MCF 10A (cell line): ENCODE measurements around the gene NOP53. TPM values are rescaled to one million over a fixed set of nuclear protein-coding genes. Genes with fewer than 3 reads are reported as not detected.

Experiments
- Bru-seq: library from RNA; stranded (reverse); fragments of 400-500 nt; gene quantifications from one replicate; lab custom pipeline; 2021; lab: Mats Ljungman, UMichigan
- BruChase-seq, 2 experiments: library from RNA; stranded (reverse); fragments of 400-500 nt; gene quantifications; one replicate each; lab custom pipeline; 2021; lab: Mats Ljungman, UMichigan
- BruUV-seq: library from RNA; stranded (reverse); fragments of 400-500 nt; replicated peaks from 2 replicates; lab custom pipeline; 2021; lab: Mats Ljungman, UMichigan
- CTCF ChIA-PET: fragments of 300-600 bp; sonication (Branson Sonifier 250); formaldehyde crosslinking; extraction: SDS; loops from one replicate; lab custom pipeline; 2021; ENCODE audit warnings: antibody characterized with exemption, inconsistent platforms; lab: Yijun Ruan, JAX
- POLR2A ChIA-PET: fragments of 300-600, 350-650 bp; sonication (Branson Sonifier 250); formaldehyde crosslinking; extraction: SDS; loops from one replicate; lab custom pipeline; 2020; ENCODE audit warnings: antibody characterized with exemption, inconsistent platforms; lab: Yijun Ruan, JAX
- DNase-seq: peaks from one replicate; pipeline ENCODE4 v3.0.0-alpha.2; 2018; ENCODE audit not compliant: unreplicated experiment
- H3K27ac Mint-ChIP-seq: one replicate; pipeline ENCODE4 v1.8.0; 2022; ENCODE audit warnings: mild to moderate bottlenecking, low read depth, mixed read lengths; ENCODE audit not compliant: unreplicated experiment
- H3K27me3 Mint-ChIP-seq: one replicate; pipeline ENCODE4 v1.8.0; 2022; ENCODE audit warnings: mixed read lengths; ENCODE audit not compliant: insufficient read depth, unreplicated experiment
- H3K36me3 Mint-ChIP-seq: one replicate; pipeline ENCODE4 v1.8.0; 2022; ENCODE audit warnings: mild to moderate bottlenecking, moderate library complexity, mixed read lengths; ENCODE audit not compliant: insufficient read depth, unreplicated experiment
- H3K4me1 Mint-ChIP-seq: one replicate; pipeline ENCODE4 v1.8.0; 2022; ENCODE audit warnings: mixed read lengths; ENCODE audit not compliant: insufficient read depth, unreplicated experiment
- H3K4me3 Mint-ChIP-seq: one replicate; pipeline ENCODE4 v1.8.0; 2022; ENCODE audit warnings: mild to moderate bottlenecking, moderate library complexity, mixed read lengths; ENCODE audit not compliant: unreplicated experiment
- H3K9me3 Mint-ChIP-seq: one replicate; pipeline ENCODE4 v1.8.0; 2022; ENCODE audit warnings: mixed read lengths; ENCODE audit not compliant: unreplicated experiment
- intact Hi-C: fragments of 100-400 bp; cut with micrococcal nuclease; formaldehyde crosslinking; loops from 2 replicates; pipeline ENCODE4 v1.14.1; 2022
- long read RNA-seq: library from polyadenylated mRNA; stranded (forward); transcript quantifications from one replicate; pipeline ENCODE4 v2.0.0, GENCODE V29; 2022
- total RNA-seq: library from RNA; stranded (reverse); gene quantifications from 2 replicates; pipeline ENCODE4 v1.2.3, GENCODE V29; 2022
- TF ChIP-seq, protein P1 (sequence below): fragments of 200-600 bp; IDR thresholded peaks from one replicate; pipeline ENCODE4 v1.8.0; 2022; ENCODE audit warnings: antibody characterized with exemption, mild to moderate bottlenecking; ENCODE audit not compliant: unreplicated experiment

NOP53 gene
- total RNA-seq (165 and 211 TPM in 2 replicates), Bru-seq, nascent RNA (percentile 75 among the genes with signal in this experiment), BruChase-seq, experiment 1, labeled RNA remaining after a 6-hour chase (percentile 85 among the genes with signal in this experiment), BruChase-seq, experiment 2, labeled RNA remaining after a 2-hour chase (percentile 80 among the genes with signal in this experiment)
- long read RNA-seq, transcript NOP53-206 (2 exons, 265 nt): major isoform, 317 of 588 reads
- long read RNA-seq, transcript NOP53-201 (13 exons, 1,528 nt): minor isoform, 228 of 588 reads
- long read RNA-seq, partial matches to known transcripts: 32 of 588 reads
- long read RNA-seq, other reads (novel, unspliced or antisense): 11 of 588 reads

DNA sequence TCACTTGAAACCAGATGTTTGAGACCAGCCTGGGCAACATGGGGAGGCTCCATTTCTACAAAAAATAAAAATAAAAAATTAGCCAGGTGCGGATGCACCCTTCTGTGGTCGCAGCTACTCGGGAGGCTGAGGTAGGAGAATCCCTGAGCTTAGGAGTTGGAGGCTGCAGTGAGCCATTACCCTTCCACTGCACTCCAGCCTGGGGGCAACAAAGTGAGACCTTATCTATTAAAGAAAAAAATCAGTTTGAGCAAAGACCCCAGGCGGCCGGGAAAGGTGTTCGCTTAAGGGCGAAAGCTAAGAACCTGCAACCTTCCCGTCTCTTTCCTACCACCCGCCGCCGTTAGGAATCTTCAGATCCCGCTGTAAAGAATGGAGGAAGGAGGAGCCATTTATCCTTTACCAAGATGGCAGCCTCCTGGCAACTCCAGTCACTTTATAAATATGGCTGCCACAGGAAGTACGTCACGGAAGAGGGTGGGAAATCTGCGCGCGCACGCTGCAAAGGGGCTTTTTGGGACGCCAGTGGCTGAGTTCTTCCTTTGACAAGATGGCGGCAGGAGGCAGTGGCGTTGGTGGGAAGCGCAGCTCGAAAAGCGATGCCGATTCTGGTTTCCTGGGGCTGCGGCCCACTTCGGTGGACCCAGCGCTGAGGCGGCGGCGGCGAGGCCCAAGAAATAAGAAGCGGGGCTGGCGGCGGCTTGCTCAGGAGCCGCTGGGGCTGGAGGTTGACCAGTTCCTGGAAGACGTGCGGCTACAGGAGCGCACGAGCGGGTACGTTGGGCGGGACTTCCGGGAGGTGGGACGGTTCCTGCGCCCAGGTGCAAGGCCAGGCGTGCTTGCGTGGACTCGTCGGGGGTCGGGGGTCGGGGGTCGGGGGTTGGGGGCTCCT, at the start of gene NOP53:
Gene NOP53 (plus strand): TSS at position 537 of the 892 bp plus-strand sequence. CDS start 14 bp downstream, at position 551.
- Mint-ChIP-seq H3K4me1 (no peaks in the 10 kb centered on the region), H3K4me3 (peak within 1 kb of the TSS; percentile 89), H3K9me3 (no peaks in the 10 kb centered on the region), H3K36me3 (peaks cover 83% of the 10 kb centered on the region), H3K27me3 (no peaks in the 10 kb centered on the region), H3K27ac (peak within 1 kb of the TSS; percentile 97)
- DNase-seq: peak; percentile 98
- intact Hi-C loops: no loop called here
- BruUV-seq: TSS peak; percentile 45
- ChIA-PET CTCF (interaction anchor here (0.6 to 7.1 kb wide), 10 partner anchors 11 to 619 kb away, joined by 3 to 78 read pairs (median 4); partner anchors contain the start of genes EHD2, SYNGR4 and TMEM143), POLR2A (interaction anchor here (0.9 to 9.5 kb wide), 12 partner anchors 9 to 396 kb away, joined by 3 to 259 read pairs (median 4); partner anchors contain the start of genes DHX34 and EHD2)
- TF ChIP-seq, protein P1, sequence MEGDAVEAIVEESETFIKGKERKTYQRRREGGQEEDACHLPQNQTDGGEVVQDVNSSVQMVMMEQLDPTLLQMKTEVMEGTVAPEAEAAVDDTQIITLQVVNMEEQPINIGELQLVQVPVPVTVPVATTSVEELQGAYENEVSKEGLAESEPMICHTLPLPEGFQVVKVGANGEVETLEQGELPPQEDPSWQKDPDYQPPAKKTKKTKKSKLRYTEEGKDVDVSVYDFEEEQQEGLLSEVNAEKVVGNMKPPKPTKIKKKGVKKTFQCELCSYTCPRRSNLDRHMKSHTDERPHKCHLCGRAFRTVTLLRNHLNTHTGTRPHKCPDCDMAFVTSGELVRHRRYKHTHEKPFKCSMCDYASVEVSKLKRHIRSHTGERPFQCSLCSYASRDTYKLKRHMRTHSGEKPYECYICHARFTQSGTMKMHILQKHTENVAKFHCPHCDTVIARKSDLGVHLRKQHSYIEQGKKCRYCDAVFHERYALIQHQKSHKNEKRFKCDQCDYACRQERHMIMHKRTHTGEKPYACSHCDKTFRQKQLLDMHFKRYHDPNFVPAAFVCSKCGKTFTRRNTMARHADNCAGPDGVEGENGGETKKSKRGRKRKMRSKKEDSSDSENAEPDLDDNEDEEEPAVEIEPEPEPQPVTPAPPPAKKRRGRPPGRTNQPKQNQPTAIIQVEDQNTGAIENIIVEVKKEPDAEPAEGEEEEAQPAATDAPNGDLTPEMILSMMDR: no peak

DNA sequence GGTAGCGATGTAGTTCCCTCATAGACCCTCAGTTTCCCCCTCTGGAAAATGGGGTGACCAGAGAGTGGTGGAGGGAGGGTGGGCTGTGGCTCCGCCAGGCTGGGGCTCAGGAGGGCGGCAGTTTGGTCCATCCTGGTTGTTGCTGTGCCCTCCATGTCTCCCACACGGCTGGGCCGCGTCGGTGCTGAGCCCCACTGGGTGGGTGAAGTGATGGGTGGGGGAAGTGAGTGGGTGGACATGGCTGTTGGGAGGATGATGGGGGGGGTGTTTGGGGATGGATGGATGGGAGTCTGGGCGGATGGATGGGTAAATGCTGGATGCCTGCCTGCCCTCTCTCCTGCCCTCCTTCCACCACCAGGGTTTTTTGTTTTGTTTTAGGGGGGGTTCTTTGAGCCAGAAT, 48.7 kb upstream of the NOP53 start:
- TF ChIP-seq, protein P1: no peak
- H3K27me3 Mint-ChIP-seq: no peaks in the 10 kb centered on the region
- ChIA-PET POLR2A (interaction anchor here (1.0 kb wide), 1 partner anchor 258 kb away, joined by 3 read pairs; no protein-coding TSS in a partner anchor), CTCF (interaction anchor here (0.6 to 8.2 kb wide), 6 partner anchors 9 to 261 kb away, joined by 3 to 92 read pairs (median 4); no protein-coding TSS in a partner anchor)
- no TSS peak for BruUV-seq
- no peak for DNase-seq
- no peak overlapping the region for H3K4me3 Mint-ChIP-seq
- H3K27ac Mint-ChIP-seq: no peak overlapping the region
- no peaks in the 10 kb centered on the region for H3K9me3 Mint-ChIP-seq
- H3K36me3 Mint-ChIP-seq: peaks cover 51% of the 10 kb centered on the region
- no peaks in the 10 kb centered on the region for H3K4me1 Mint-ChIP-seq
- intact Hi-C loops: no loop called here

DNA sequence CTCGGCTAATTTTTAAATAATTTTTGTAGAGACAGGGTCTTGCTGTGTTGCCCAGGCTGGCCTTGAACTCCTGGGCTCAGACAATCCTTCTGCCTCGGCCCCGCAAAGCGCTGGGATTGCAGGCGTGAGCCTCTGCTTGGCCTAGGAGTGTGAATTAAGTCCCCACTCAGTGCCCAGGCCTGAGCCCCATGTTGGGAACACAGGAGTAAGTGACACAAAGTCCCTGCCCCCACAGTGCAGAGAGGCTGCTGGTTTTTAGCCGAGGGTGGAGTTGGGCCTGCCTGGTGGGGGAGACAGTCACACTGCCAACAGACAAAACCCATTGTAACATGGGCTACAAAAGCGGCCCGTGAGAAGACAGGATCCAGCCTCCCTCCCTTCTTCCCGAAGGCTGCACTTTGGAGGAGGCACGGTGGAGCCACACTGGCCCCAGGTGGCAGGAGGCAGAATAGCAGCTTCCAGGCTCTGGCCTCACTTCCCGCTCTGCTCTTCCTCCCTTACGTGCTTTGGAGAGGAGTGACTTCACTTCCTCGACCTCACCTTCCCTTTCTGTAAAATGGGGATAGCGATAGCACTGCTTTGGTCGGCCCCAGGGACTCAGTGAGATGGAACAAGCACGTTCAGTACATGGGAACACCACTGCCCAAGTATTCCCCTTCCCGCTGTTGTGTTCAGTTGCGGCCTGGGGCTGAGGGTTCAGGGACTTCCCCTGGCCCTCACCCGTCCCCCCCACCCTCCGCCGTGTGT, 47.3 kb upstream of the NOP53 start:
- H3K27ac Mint-ChIP-seq: no peak overlapping the region
- BruUV-seq: no TSS peak
- CTCF ChIA-PET: interaction anchor here (0.6 to 8.2 kb wide), 13 partner anchors 10 to 270 kb away, joined by 3 to 92 read pairs (median 4); no protein-coding TSS in a partner anchor

More for the DNA sequence above, 47.3 kb upstream of the NOP53 start:
- no peaks in the 10 kb centered on the region for H3K9me3 Mint-ChIP-seq
- H3K4me1 Mint-ChIP-seq: no peaks in the 10 kb centered on the region
- intact Hi-C loops: loop anchor here (1.0 to 2.0 kb wide), 3 partner anchors 89 to 262 kb away; partner anchors contain the start of genes BICRA and NAPA
- POLR2A ChIA-PET: interaction anchor here (1.0 to 1.1 kb wide), 4 partner anchors 14 to 261 kb away, joined by 3 to 5 read pairs (median 4); no protein-coding TSS in a partner anchor
- TF ChIP-seq, protein P1: peak; percentile 99
- H3K27me3 Mint-ChIP-seq: no peaks in the 10 kb centered on the region
- no peak overlapping the region for H3K4me3 Mint-ChIP-seq
- peaks cover 53% of the 10 kb centered on the region for H3K36me3 Mint-ChIP-seq
- peak; percentile 89 for DNase-seq
